SK-MEL-5 (cell line): ENCODE results near the gene PRAMEF7. TPM values are rescaled to one million over a fixed set of nuclear protein-coding genes. Genes with fewer than 3 reads are reported as not detected.
"Not testable (repeated sequence)": the region's sequence is repeated elsewhere in the genome, so short reads cannot be mapped to it uniquely, and the experiment has no call there.

Experiments
- DNase-seq: peaks from one replicate; pipeline ENCODE4 v3.0.0-alpha.2; 2016; ENCODE audit warnings: low read depth, low spot score
- in situ Hi-C: cut with HindIII; loops from 2 replicates; pipeline ENCODE4 v1.10.0; 2016; ENCODE audit warnings: low sequenced_read_pairs, high pct_unique_total_duplicates, low pct_unique_long_range_greater_than_20kb
- polyA plus RNA-seq, 2 experiments: library from polyadenylated mRNA; depleted of rRNA; stranded (reverse); fragments of >200 nt; gene quantifications; 2 replicates each; pipeline ENCODE4 v1.2.3, GENCODE V29; 2015
- small RNA-seq, 2 experiments: library from RNA; depleted of rRNA; stranded (forward); fragments of <200 nt; gene quantifications; one replicate each; pipeline ENCODE3, GENCODE V24; 2014
- total RNA-seq: library from RNA; depleted of rRNA; stranded (reverse); fragments of >200 nt; shearing (Covaris generic); gene quantifications from 2 replicates; pipeline ENCODE4 v1.2.3, GENCODE V29; 2014; rRNA removed

The PRAMEF7 gene
- not detected in 2 replicates for total RNA-seq
- not detected in 2 replicates for polyA plus RNA-seq (2015; cell fraction: cytosol; rRNA removed)
- polyA plus RNA-seq (2015; cell fraction: nucleus; rRNA removed): not detected in 2 replicates

- in situ Hi-C loops, DNase-seq: not testable (repeated sequence)
These were observed at the start of gene PRAMEF7 for GRCh38 chr1:12916310-12916709. PRAMEF7 (plus strand) TSS chr1:12916610; CDS start chr1:12917693, 1,083 bp downstream.

GRCh38 chr1:12878453-12878852, 38.0 kb upstream of the PRAMEF7 start:
- DNase-seq, in situ Hi-C loops: not testable (repeated sequence)

GRCh38 chr1:12886101-12886500, 30.3 kb upstream of the PRAMEF7 start, which contains the start of gene PRAMEF4:
PRAMEF4 (minus strand) TSS chr1:12886201; CDS start chr1:12883394, 2,807 bp downstream.
- in situ Hi-C loops: not testable (repeated sequence)

GRCh38 chr1:12898170-12898569, 18.2 kb upstream of the PRAMEF7 start, which contains the start of gene PRAMEF10:
PRAMEF10 (minus strand) TSS chr1:12898270; CDS start chr1:12895847, 2,423 bp downstream.
- in situ Hi-C loops, DNase-seq: not testable (repeated sequence)

More at GRCh38 chr1:12886101-12886500, 30.3 kb upstream of the PRAMEF7 start, which contains the start of gene PRAMEF4:
- DNase-seq: not testable (repeated sequence)

- not testable (repeated sequence) for DNase-seq
These were observed 17.2 kb upstream of the PRAMEF7 start for GRCh38 chr1:12899186-12899585.

GRCh38 chr1:12903793-12904572, 12.4 kb upstream of the PRAMEF7 start:
- in situ Hi-C loops, DNase-seq: not testable (repeated sequence)

More at GRCh38 chr1:12899186-12899585, 17.2 kb upstream of the PRAMEF7 start:
- in situ Hi-C loops: not testable (repeated sequence)

GRCh38 chr1:12921749-12922148, 5.3 kb downstream of the PRAMEF7 start:
- in situ Hi-C loops: not testable (repeated sequence)
- DNase-seq: peak; percentile 16

- in situ Hi-C loops: not testable (repeated sequence)
- DNase-seq: peak; percentile 0
These were observed 8.0 kb downstream of the PRAMEF7 start for GRCh38 chr1:12924368-12924767.

- DNase-seq, in situ Hi-C loops: not testable (repeated sequence)
These were observed 31.1 kb downstream of the PRAMEF7 start, which contains the start of gene PRAMEF6 for GRCh38 chr1:12947480-12947879. PRAMEF6 (minus strand) TSS chr1:12947580; CDS start chr1:12942518, 5,062 bp downstream.

Small RNA genes lying within 50 kb of the gene (small RNA-seq; reads per million reads assigned to genes)
- 0 reads per million in 2 experiments for gene RNU6-1072P

Other genes with a start within 250 kb of the PRAMEF7 start
- not detected in 2 replicates for gene AADACL3, start 200.5 kb upstream of the PRAMEF7 start, total RNA-seq
- not detected in 2 replicates for gene CFAP107, start 170.4 kb upstream of the PRAMEF7 start, total RNA-seq
- not detected in 2 replicates for gene PRAMEF12, start 142.9 kb upstream of the PRAMEF7 start, total RNA-seq
- not detected in 2 replicates for gene PRAMEF1, start 125.2 kb upstream of the PRAMEF7 start, total RNA-seq
- gene PRAMEF11, start 85.2 kb upstream of the PRAMEF7 start, total RNA-seq: not detected in 2 replicates
- not detected in 2 replicates for gene HNRNPCL1, start 67.9 kb upstream of the PRAMEF7 start, total RNA-seq
- not detected in 2 replicates for gene PRAMEF2, start 59.5 kb upstream of the PRAMEF7 start, total RNA-seq
- gene PRAMEF4, start 30.4 kb upstream of the PRAMEF7 start, total RNA-seq: not detected in 2 replicates
- not detected in 2 replicates for gene PRAMEF10, start 18.3 kb upstream of the PRAMEF7 start, total RNA-seq
- gene PRAMEF6, start 31.0 kb downstream of the PRAMEF7 start, total RNA-seq: not detected in 2 replicates
- gene PRAMEF27, start 140.0 kb downstream of the PRAMEF7 start, total RNA-seq: not detected in 2 replicates
- not detected in 2 replicates for gene HNRNPCL3, start 144.2 kb downstream of the PRAMEF7 start, total RNA-seq
- not detected in 2 replicates for gene PRAMEF25, start 154.2 kb downstream of the PRAMEF7 start, total RNA-seq
- not detected in 2 replicates for gene HNRNPCL2, start 200.2 kb downstream of the PRAMEF7 start, total RNA-seq
- gene PRAMEF26, start 239.4 kb downstream of the PRAMEF7 start, total RNA-seq: not detected in 2 replicates
- gene HNRNPCL4, start 249.0 kb downstream of the PRAMEF7 start, total RNA-seq: not detected in 2 replicates